SIG-M5 treated with dmso at 0.1 percent for 504 hours (cell line): ENCODE data around the gene SPTAN1.
A peak's percentile ranks its signal among the peaks of the same experiment; 100 is the strongest.
"Not testable (repeated sequence)": the region's sequence is repeated elsewhere in the genome, so short reads cannot be mapped to it uniquely, and the experiment has no call there.

Experiments
- DNase-seq: peaks from one replicate; lab custom pipeline; 2025; ENCODE audit not compliant: unreplicated experiment; lab: John Stamatoyannopoulos, UW

Gene SPTAN1

GRCh38 chr9:128552153-128552743 lies at the start of gene SPTAN1:
TSS of gene SPTAN1 (plus strand) at chr9:128552587. CDS start at chr9:128566741, 14,154 bp downstream.
- DNase-seq = peak; percentile 82

DNA sequence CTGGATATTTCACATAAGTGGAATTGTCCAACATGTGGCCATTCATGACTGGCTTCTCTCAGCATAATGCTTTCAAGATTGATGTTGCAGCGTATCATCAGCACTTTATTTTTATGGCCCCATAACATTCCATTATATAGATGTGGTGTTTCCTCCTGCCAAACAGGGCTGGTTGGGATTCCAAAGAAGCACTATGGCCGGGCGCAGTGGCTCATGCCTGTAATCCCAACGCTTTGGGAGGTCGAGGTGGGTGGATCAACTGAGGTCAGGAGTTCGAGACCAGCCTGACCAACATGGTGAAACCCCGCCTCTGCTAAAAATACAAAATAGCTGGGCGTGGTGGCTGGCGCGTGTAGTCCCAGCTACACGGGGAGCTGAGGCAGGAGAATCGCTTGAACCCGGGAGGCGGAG lies 49.0 kb upstream of the SPTAN1 start:
- DNase-seq = not testable (repeated sequence)

- DNase-seq = no peak
Measured at GRCh38 chr9:128503870-128504269, 48.5 kb upstream of the SPTAN1 start.

GRCh38 chr9:128504485-128505413 lies 47.6 kb upstream of the SPTAN1 start, which contains the start of gene GLE1:
TSS of gene GLE1 (plus strand) at chr9:128504719. CDS start at chr9:128504806, 87 bp downstream.
- DNase-seq = peak; percentile 83

DNA sequence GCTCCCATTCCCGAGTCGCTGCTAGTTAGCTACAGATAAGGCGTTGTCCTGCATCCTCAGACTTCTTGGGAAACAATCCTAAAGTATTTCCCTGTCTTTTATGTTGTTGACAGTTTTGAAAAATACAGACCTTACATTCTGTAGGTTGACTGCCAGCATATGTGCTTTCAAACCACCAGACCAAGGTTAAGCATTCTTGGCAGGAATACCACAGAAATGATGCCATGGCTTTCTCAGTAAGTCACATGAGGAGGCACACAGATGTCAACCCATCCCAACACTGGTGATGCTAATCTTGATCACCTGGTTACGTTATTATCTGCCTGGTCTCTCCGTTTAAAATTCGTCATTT lies 47.0 kb upstream of the SPTAN1 start:
- no peak for DNase-seq

DNA sequence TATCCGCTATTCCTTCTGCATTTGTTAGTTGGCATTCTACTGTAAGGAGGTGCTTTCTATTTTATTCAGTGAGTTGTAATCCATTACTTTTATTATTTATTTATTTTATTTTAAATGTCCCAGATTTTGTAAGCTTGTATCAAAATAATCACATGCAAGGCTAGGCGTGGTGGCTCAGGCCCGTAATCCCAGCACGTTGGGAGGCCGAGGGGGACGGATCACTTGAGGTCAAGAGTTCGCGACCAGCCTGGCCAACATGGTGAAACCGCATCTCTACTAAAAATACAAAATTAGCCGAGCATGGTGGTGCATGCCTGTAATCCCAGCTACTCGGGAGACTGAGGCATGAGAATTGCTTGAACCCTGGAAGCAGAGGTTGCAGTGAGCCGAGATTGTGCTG lies 46.5 kb upstream of the SPTAN1 start:
- not testable (repeated sequence) for DNase-seq

- DNase-seq = no peak
Measured at GRCh38 chr9:128512820-128513219, 39.6 kb upstream of the SPTAN1 start.

GRCh38 chr9:128521956-128522355 lies 30.4 kb upstream of the SPTAN1 start:
- no peak for DNase-seq

- DNase-seq = no peak
Measured at GRCh38 chr9:128523199-128523925, 29.0 kb upstream of the SPTAN1 start.

DNA sequence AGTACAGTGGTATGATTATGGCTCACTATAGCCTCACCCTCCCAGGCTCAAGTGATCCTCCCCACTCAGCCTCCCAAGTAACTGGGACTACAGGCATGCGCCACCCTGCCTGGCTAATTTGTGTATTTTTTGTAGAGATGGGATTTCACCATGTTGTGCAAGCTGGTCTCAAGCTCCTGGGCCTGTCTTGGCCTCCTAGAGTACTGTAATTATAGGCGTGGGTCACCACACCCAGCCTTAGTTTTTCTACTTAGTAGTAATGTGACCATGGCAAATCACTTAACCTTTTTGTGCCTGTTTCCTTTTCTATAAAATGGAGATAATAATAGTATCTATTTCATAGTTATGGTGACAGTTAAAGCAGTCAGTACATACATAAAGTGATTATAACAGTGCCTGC lies 25.7 kb upstream of the SPTAN1 start:
- no peak for DNase-seq

- DNase-seq = no peak
Measured at GRCh38 chr9:128528445-128529160, 23.8 kb upstream of the SPTAN1 start.

GRCh38 chr9:128529191-128529590 lies 23.2 kb upstream of the SPTAN1 start:
- no peak for DNase-seq

GRCh38 chr9:128532581-128532980 lies 19.8 kb upstream of the SPTAN1 start:
- DNase-seq = no peak

DNA sequence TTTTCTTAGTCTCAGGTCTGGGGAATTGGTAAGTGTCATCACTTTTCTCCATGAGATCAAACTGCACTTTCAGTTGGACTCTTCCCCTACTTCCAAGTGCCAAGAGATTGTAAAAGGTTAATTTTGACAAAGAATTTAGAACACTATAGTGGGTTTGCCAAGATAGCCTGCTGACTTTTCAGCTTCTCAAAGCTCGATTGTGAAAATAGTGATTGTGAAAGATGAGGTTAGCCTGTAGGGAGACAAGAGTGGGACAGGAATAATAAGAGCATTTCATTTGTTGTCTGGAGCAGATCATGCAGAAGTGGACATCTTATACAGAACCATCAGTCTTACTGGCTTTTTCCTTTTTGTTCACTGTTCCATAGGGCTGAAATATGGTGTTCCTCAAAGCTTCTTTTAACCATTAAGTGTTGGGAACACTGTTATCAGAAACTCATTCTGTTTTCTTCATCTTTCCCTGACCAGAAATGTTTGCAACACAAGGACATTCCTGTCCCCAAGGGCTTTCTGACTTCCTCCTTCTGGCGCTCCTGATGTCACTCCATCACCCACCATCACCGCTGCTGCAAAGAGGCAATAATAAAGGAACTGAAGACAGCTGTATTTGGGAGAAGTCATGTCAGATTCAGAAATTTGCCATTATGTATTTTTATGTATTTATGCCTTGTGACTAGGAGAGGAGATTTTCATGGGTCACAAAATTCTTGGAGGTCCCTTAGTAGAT lies 11.6 kb upstream of the SPTAN1 start:
- peak; percentile 25 for DNase-seq

DNA sequence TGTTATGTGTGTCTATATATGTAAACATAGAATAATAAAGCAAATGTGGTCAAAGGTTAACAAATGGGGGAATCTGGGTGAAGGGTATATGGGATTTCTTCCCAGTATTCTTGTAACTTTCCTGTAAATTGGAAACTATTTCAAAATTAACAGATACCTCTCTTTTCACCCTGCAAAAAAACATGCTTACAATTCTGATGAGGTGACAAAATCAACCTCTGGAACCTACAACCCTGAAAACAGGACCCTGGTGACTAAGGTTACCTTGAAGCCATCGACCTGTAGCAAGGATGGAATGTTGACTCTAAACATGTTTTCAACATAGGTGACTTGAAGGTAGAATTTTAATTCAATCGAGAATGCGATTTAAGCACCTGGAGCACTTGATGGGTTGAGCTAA lies 5.9 kb upstream of the SPTAN1 start:
- DNase-seq = no peak

DNA sequence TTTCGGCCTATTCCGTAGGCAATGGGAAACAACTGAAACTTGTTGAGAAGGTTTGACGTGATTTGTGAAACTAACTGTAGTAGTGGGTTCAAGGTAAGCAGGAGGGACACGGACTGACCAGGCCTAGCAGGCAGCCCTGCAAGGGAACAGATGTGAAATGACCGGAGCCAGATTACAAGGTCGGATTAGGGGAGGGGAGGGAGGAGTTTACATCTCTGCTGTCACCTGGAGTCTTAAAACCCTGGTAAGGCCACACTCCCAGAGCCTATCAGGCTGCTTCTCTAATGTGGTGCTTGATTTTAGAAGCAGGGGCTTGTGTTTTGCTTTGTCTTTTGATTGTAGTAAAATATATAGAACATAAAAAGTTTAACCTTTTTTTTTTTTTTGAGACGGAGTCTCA lies 3.5 kb upstream of the SPTAN1 start:
- no peak for DNase-seq

GRCh38 chr9:128550226-128550625 lies 2.2 kb upstream of the SPTAN1 start:
- DNase-seq = no peak

- DNase-seq = no peak
Measured at GRCh38 chr9:128550770-128551656, 1.4 kb upstream of the SPTAN1 start.

DNA sequence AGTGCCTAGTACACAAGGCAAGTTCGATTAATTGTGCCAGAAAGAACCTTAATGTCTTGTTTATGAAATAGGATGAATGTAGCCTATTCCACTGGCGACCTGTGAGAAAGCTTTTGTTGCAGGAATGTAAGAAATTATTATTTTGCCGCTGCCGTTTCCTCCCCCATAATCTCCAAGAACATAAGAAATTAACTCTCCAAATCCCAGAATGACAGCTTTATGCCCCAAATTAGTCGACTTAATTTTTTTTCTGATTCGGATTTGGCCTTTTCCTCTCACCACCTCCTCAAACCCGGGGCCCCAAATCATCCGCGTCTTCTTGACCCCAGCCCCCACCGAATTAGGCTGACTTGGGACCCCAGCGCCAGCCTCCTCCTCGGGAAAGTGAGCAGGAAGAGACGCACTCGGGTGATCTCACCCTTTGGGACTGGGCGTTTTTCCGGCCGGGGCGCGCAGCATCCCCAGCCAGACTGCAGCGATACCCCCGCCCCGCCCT lies 682 bp upstream of the SPTAN1 start:
- DNase-seq = no peak
